ENCODE data around the gene USO1. TPM values are rescaled to one million over a fixed set of nuclear protein-coding genes. Genes with fewer than 3 reads are reported as not detected.

USO1 gene
- total and polyA plus RNA-seq, 10 donors, result 16.4 to 64.8 (median 45.1) TPM

- Histone ChIP-seq H3K27me3 (replicated peaks in 1 of 7) (no peaks in the 10 kb centered on the region), H3K27ac (no peak overlapping the region), H3K4me3 (no peak overlapping the region), H3K36me3 (peaks cover 0 to 40% (median 27%) of the 10 kb centered on the region in 6 donors), H3K4me1 (no peaks in the 10 kb centered on the region), H3K9me3 (no peaks in the 10 kb centered on the region)
- TF ChIP-seq POLR2AphosphoS5 (IDR thresholded peaks at IDR 0.05) (no peak), POLR2A (IDR thresholded peaks at IDR 0.05) (no peak), CTCF (IDR thresholded peaks at IDR 0.05 in 8 of 11, conservative IDR thresholded peaks at IDR 0.05 in 3 of 11) (no peak)
- intact Hi-C loops (cut with DNase I; ENCODE audit: low total_unique reads), result no loop called here
- 88 to 100% (median 96%) methylated on average over 2 of the region's 2 CpGs for WGBS, 5 donors
- DNase-seq, result no peak
These were observed 93.5 kb downstream of the USO1 start for GRCh38 chr4:75817901-75818300.

- Histone ChIP-seq H3K36me3 (peaks cover 0 to 27% (median 16%) of the 10 kb centered on the region in 6 donors), H3K4me3 (no peak overlapping the region), H3K4me1 (no peaks in the 10 kb centered on the region), H3K9me3 (no peaks in the 10 kb centered on the region), H3K27ac (no peak overlapping the region), H3K27me3 (replicated peaks in 1 of 7) (no peaks in the 10 kb centered on the region)
- TF ChIP-seq POLR2AphosphoS5 (IDR thresholded peaks at IDR 0.05), result no peak
- TF ChIP-seq CTCF (IDR thresholded peaks at IDR 0.05 in 8 of 11, conservative IDR thresholded peaks at IDR 0.05 in 3 of 11), result no peak
- no peak for TF ChIP-seq POLR2A (IDR thresholded peaks at IDR 0.05)
- intact Hi-C loops (cut with DNase I; ENCODE audit: low total_unique reads), result no loop called here
- WGBS, 5 donors, result 82 to 94% (median 89%) methylated on average over 4 of the region's 4 CpGs
- DNase-seq, result no peak
These were observed 94.7 kb downstream of the USO1 start for GRCh38 chr4:75819121-75819520.

- Histone ChIP-seq H3K36me3 (peaks cover 0 to 17% (median 6%) of the 10 kb centered on the region in 6 donors), H3K27ac (no peak overlapping the region), H3K4me1 (no peaks in the 10 kb centered on the region), H3K27me3 (replicated peaks in 1 of 7) (no peaks in the 10 kb centered on the region), H3K9me3 (no peaks in the 10 kb centered on the region), H3K4me3 (no peak overlapping the region)
- no peak for DNase-seq
- WGBS, 5 donors, result 46 to 69% (median 48%) methylated on average over 2 of the region's 2 CpGs
- intact Hi-C loops (cut with DNase I; ENCODE audit: low total_unique reads), result no loop called here
- no peak for TF ChIP-seq CTCF (IDR thresholded peaks at IDR 0.05 in 8 of 11, conservative IDR thresholded peaks at IDR 0.05 in 3 of 11)
- TF ChIP-seq POLR2AphosphoS5 (IDR thresholded peaks at IDR 0.05), result no peak
- no peak for TF ChIP-seq POLR2A (IDR thresholded peaks at IDR 0.05)
These were observed 95.8 kb downstream of the USO1 start for GRCh38 chr4:75820197-75820596.

- no peaks in the 10 kb centered on the region for H3K9me3 ChIP-seq
- 80 to 96% (median 92%) methylated on average over 3 of the region's 3 CpGs for WGBS, 5 donors
- H3K27me3 ChIP-seq (replicated peaks in 1 of 7), result no peaks in the 10 kb centered on the region
- H3K4me1 ChIP-seq, result no peaks in the 10 kb centered on the region
- no peak overlapping the region for H3K27ac ChIP-seq
- DNase-seq, result no peak
- intact Hi-C loops (cut with DNase I; ENCODE audit: low total_unique reads), result no loop called here
- H3K36me3 ChIP-seq, result peaks cover 0 to 12% (median 2%) of the 10 kb centered on the region in 6 donors
- H3K4me3 ChIP-seq, result no peak overlapping the region
- TF ChIP-seq CTCF (IDR thresholded peaks at IDR 0.05 in 8 of 11, conservative IDR thresholded peaks at IDR 0.05 in 3 of 11), result no peak
- TF ChIP-seq POLR2AphosphoS5 (IDR thresholded peaks at IDR 0.05), result no peak
- TF ChIP-seq POLR2A (IDR thresholded peaks at IDR 0.05), result no peak
These were observed 96.3 kb downstream of the USO1 start for GRCh38 chr4:75820676-75821075.
